SK-N-SH treated with all-trans-retinoic acid at 6 μM for 48 hours (cell line): ENCODE data around the gene RGL2.
"Not testable (repeated sequence)": the region's sequence is repeated elsewhere in the genome, so short reads cannot be mapped to it uniquely, and the experiment has no call there.

Experiments
- ATAC-seq: fragments of 200-7000 bp; cut with Tn5 transposase; 3 replicates; pipeline ENCODE4 v1.9.1; 2020; ENCODE audit warnings: mild to moderate bottlenecking, moderate library complexity
- ARNTL ChIP-seq: fragments of 450-650 bp; formaldehyde crosslinking; IDR thresholded peaks from 2 replicates; pipeline ENCODE4 v1.5.0; 2020; ENCODE audit warnings: low read depth, mild to moderate bottlenecking, moderate library complexity, borderline replicate concordance
- BACH2 ChIP-seq: fragments of 250-450 bp; sonication (Bioruptor Pico); IDR thresholded peaks from 2 replicates; pipeline ENCODE4 v1.9.0; 2021; ENCODE audit warnings: mild to moderate bottlenecking, borderline replicate concordance
- CREB5 ChIP-seq: fragments of 250-450 bp; sonication (Bioruptor Pico); IDR thresholded peaks from 2 replicates; pipeline ENCODE4 v1.5.1; 2020; ENCODE audit warnings: low read depth, mild to moderate bottlenecking, moderate library complexity
- CSDC2 ChIP-seq: fragments of 250-450 bp; sonication (Bioruptor Pico); IDR thresholded peaks from 2 replicates; pipeline ENCODE4 v1.5.0; 2020; ENCODE audit warnings: mild to moderate bottlenecking, moderate library complexity
- CSRNP3 ChIP-seq: fragments of 250-450 bp; sonication (Bioruptor Pico); IDR thresholded peaks from 2 replicates; pipeline ENCODE4 v1.5.1; 2021; ENCODE audit warnings: mild to moderate bottlenecking, moderate library complexity
- ESRRG ChIP-seq: fragments of 250-450 bp; sonication (Bioruptor Pico); IDR thresholded peaks from 2 replicates; pipeline ENCODE4 v1.6.1; 2021; ENCODE audit warnings: mild to moderate bottlenecking
- GLIS3 ChIP-seq: fragments of 250-450 bp; sonication (Bioruptor Pico); IDR thresholded peaks from 2 replicates; pipeline ENCODE4 v1.5.0; 2020; ENCODE audit warnings: mild to moderate bottlenecking, moderate library complexity
- ISL1 ChIP-seq: fragments of 250-450 bp; sonication (Bioruptor Pico); IDR thresholded peaks from 2 replicates; pipeline ENCODE4 v2.1.2; 2022; ENCODE audit warnings: mild to moderate bottlenecking, moderate library complexity
- OSR1 ChIP-seq: fragments of 250-450 bp; sonication (Bioruptor Pico); IDR thresholded peaks from 2 replicates; pipeline ENCODE4 v1.8.0; 2022; ENCODE audit warnings: moderate library complexity, mild to moderate bottlenecking, inconsistent platforms
- POU6F1 ChIP-seq: fragments of 250-450 bp; sonication (Bioruptor Pico); IDR thresholded peaks from 2 replicates; pipeline ENCODE4 v1.8.0; 2021; ENCODE audit warnings: low read depth, mild to moderate bottlenecking, moderate library complexity, borderline replicate concordance
- PPARA ChIP-seq: fragments of 250-450 bp; sonication (Bioruptor Pico); IDR thresholded peaks from 2 replicates; pipeline ENCODE4 v1.5.0; 2020; ENCODE audit warnings: mild to moderate bottlenecking, borderline replicate concordance
- SNAI2 ChIP-seq: fragments of 250-450 bp; sonication (Bioruptor Pico); IDR thresholded peaks from 2 replicates; pipeline ENCODE4 v1.5.0; 2020; ENCODE audit warnings: mild to moderate bottlenecking, moderate library complexity
- TCF4 ChIP-seq: fragments of 250-450 bp; sonication (Bioruptor Pico); IDR thresholded peaks from 2 replicates; pipeline ENCODE4 v1.8.0; 2021; ENCODE audit warnings: mild to moderate bottlenecking, moderate library complexity, borderline replicate concordance
- TOX ChIP-seq: fragments of 250-450 bp; sonication (Bioruptor Pico); IDR thresholded peaks from 2 replicates; pipeline ENCODE4 v1.8.0; 2021; ENCODE audit warnings: mild to moderate bottlenecking, moderate library complexity, borderline replicate concordance
- TSHZ2 ChIP-seq: fragments of 250-450 bp; sonication (Bioruptor Pico); IDR thresholded peaks from 2 replicates; pipeline ENCODE4 v1.5.0; 2020; ENCODE audit warnings: mild to moderate bottlenecking, moderate library complexity
- ZC3H10 ChIP-seq: fragments of 250-450 bp; sonication (Bioruptor Pico); IDR thresholded peaks from 2 replicates; pipeline ENCODE4 v1.5.1; 2021; ENCODE audit warnings: mild to moderate bottlenecking, moderate library complexity
- ZFP3 ChIP-seq: fragments of 250-450 bp; sonication (Bioruptor Pico); IDR thresholded peaks from 2 replicates; pipeline ENCODE4 v1.5.0; 2020; ENCODE audit warnings: mild to moderate bottlenecking, moderate library complexity
- ZFP30 ChIP-seq: fragments of 450-650 bp; formaldehyde crosslinking; IDR thresholded peaks from 2 replicates; pipeline ENCODE4 v1.5.0; 2022; ENCODE audit warnings: mild to moderate bottlenecking, moderate library complexity
- ZNF565 ChIP-seq: fragments of 450-650 bp; formaldehyde crosslinking; conservative IDR thresholded peaks from 2 replicates; pipeline ENCODE4 v1.5.0; 2020; ENCODE audit warnings: low read depth, mild to moderate bottlenecking, moderate library complexity
- ZNF70 ChIP-seq: fragments of 450-650 bp; formaldehyde crosslinking; IDR thresholded peaks from 2 replicates; pipeline ENCODE4 v1.5.0; 2020; ENCODE audit warnings: mild to moderate bottlenecking, moderate library complexity

RGL2 gene

GRCh38 chr6:33271468-33272274 is 27.1 kb downstream of the RGL2 start, which contains the start of the genes RPS18 and VPS52 (continued):
- TF ChIP-seq TSHZ2 (CRISPR knock-in tag) (peak; percentile 54; the same call in 1 of the 2 replicates), ISL1 (CRISPR knock-in tag) (no peak)

- TF ChIP-seq TCF4, result no peak
- TF ChIP-seq CSRNP3 (CRISPR knock-in tag), result no peak
- no peak for TF ChIP-seq ARNTL (CRISPR knock-in tag)
- TF ChIP-seq GLIS3 (CRISPR knock-in tag), result 0 out of 2 replicates have a peak, but pooled peaks have one; percentile 21
- ATAC-seq, result peak; percentile 11
Measured at GRCh38 chr6:33271117-33271467, 27.6 kb downstream of the RGL2 start.

- ATAC-seq, result no peak
- no peak for TF ChIP-seq CSRNP3 (CRISPR knock-in tag)
- no peak for TF ChIP-seq CSDC2
- TF ChIP-seq ZFP3, result no peak
- TF ChIP-seq ARNTL (CRISPR knock-in tag), result no peak
- TF ChIP-seq CREB5 (CRISPR knock-in tag), result no peak
- no peak for TF ChIP-seq ESRRG (CRISPR knock-in tag)
- no peak for TF ChIP-seq OSR1 (CRISPR knock-in tag)
- no peak for TF ChIP-seq BACH2 (CRISPR knock-in tag)
- TF ChIP-seq ZNF70, result no peak
- no peak for TF ChIP-seq PPARA (CRISPR knock-in tag)
- no peak for TF ChIP-seq GLIS3 (CRISPR knock-in tag)
- TF ChIP-seq POU6F1, result no peak
- no peak for TF ChIP-seq ZC3H10
- no peak for TF ChIP-seq TCF4
- TF ChIP-seq ZFP30 (CRISPR knock-in tag), result no peak
- TF ChIP-seq TOX (CRISPR knock-in tag), result no peak
- TF ChIP-seq ZNF565 (CRISPR knock-in tag), result no peak
- no peak for TF ChIP-seq SNAI2 (CRISPR knock-in tag)
Measured at GRCh38 chr6:33264015-33264414, 34.7 kb downstream of the RGL2 start.

GRCh38 chr6:33262490-33262889 is 36.3 kb downstream of the RGL2 start:
- not testable (repeated sequence) for ATAC-seq
